Endothelial cell of umbilical vein (primary cell): Measurements from ENCODE around the gene GNPTAB. TPM values are rescaled to one million over a fixed set of nuclear protein-coding genes. Genes with fewer than 3 reads are reported as not detected.

Source experiments
- BruUV-seq: library from RNA; stranded (reverse); fragments of 400-500 nt; replicated peaks from 2 replicates; lab custom pipeline; 2021; lab: Mats Ljungman, UMichigan
- CTCF ChIA-PET: fragments of 300-600, 350-600 bp; sonication (Branson Sonifier 250); formaldehyde crosslinking; loops from one replicate; lab custom pipeline; 2021; ENCODE audit warnings: antibody characterized with exemption, inconsistent platforms; lab: Charles Lee
- POLR2A ChIA-PET: fragments of 300-600, 350-600 bp; sonication (Branson Sonifier 250); formaldehyde crosslinking; loops from one replicate; lab custom pipeline; 2021; ENCODE audit warnings: antibody characterized with exemption, inconsistent platforms; lab: Charles Lee
- DNase-seq: peaks from one replicate; pipeline ENCODE4 v3.0.0-alpha.2; 2011; ENCODE audit warnings: low read depth, low spot score
- FAIRE-seq: peaks from 2 replicates; lab custom pipeline; 2011; peaks lifted over from hg19 to GRCh38; lab: Jason Lieb, UNC
- H2AFZ ChIP-seq: 2 replicates; pipeline ENCODE4 v1.6.0; 2012; ENCODE audit warnings: low read depth, low read length, control low read depth, inconsistent platforms
- H3K27ac ChIP-seq: 2 replicates; pipeline ENCODE4 v1.5.1; 2011; ENCODE audit warnings: low read depth, mild to moderate bottlenecking, control low read depth, low read length, moderate library complexity; ENCODE audit not compliant: insufficient read depth
- H3K27me3 ChIP-seq, 2 experiments: 2 replicates each; pipeline versions ENCODE4 v1.6.0 to v1.6.1; 2011; ENCODE audit warnings: low read length in 2 of 2, mixed read lengths in 1 of 2; ENCODE audit not compliant: control insufficient read depth in 2 of 2, insufficient read depth in 2 of 2
- H3K36me3 ChIP-seq, 2 experiments: 2 replicates in 1 of 2; 3 replicates in 1 of 2; pipeline ENCODE4 v1.5.1; 2011; ENCODE audit warnings: low read length in 2 of 2, mild to moderate bottlenecking in 1 of 2, moderate library complexity in 1 of 2; ENCODE audit not compliant: control insufficient read depth in 2 of 2, insufficient read depth in 2 of 2; ENCODE audit errors: extremely low read depth in 1 of 2
- H3K4me1 ChIP-seq: 3 replicates; pipeline ENCODE4 v1.5.1; 2011; ENCODE audit warnings: mild to moderate bottlenecking, low read length; ENCODE audit not compliant: control insufficient read depth, insufficient read depth; ENCODE audit errors: extremely low read depth
- H3K4me2 ChIP-seq: 2 replicates; pipeline ENCODE4 v1.6.1; 2011; ENCODE audit warnings: low read length, control low read depth, mixed read lengths; ENCODE audit not compliant: insufficient read depth
- H3K4me3 ChIP-seq, 3 experiments: fragments of 200-600 bp in 1 of 3; sonication (generic), shearing (Covaris generic) in 1 of 3; replicated peaks in 1 of 3; 2 replicates each; pipeline ENCODE4 v1.5.1; 2011 to 2016; ENCODE audit warnings: control low read depth in 3 of 3, low read length in 3 of 3, mild to moderate bottlenecking in 2 of 3, inconsistent platforms in 1 of 3, low read depth in 1 of 3, moderate library complexity in 1 of 3; ENCODE audit not compliant: insufficient read depth in 1 of 3
- H3K79me2 ChIP-seq: 2 replicates; pipeline ENCODE4 v1.6.0; 2012; ENCODE audit warnings: low read length, inconsistent platforms; ENCODE audit not compliant: control insufficient read depth, insufficient read depth
- H3K9ac ChIP-seq: replicated peaks from 2 replicates; pipeline ENCODE3; 2011; ENCODE audit warnings: low read length, control low read depth; ENCODE audit not compliant: insufficient read depth; ENCODE audit errors: extremely low read depth
- H3K9me1 ChIP-seq: replicated peaks from 3 replicates; pipeline ENCODE4 v1.6.0; 2011; ENCODE audit warnings: mild to moderate bottlenecking, low read length; ENCODE audit not compliant: control insufficient read depth, insufficient read depth; ENCODE audit errors: extremely low read depth
- H3K9me3 ChIP-seq: replicated peaks from 2 replicates; pipeline ENCODE4 v1.5.1; 2012; ENCODE audit warnings: low read length, inconsistent platforms; ENCODE audit not compliant: control insufficient read depth, insufficient read depth
- H4K20me1 ChIP-seq: replicated peaks from 2 replicates; pipeline ENCODE3; 2011; ENCODE audit warnings: mild to moderate bottlenecking, low read length; ENCODE audit not compliant: control insufficient read depth, insufficient read depth; ENCODE audit errors: extremely low read depth
- CTCF ChIP-seq, 2 donors: IDR thresholded peaks; 1 replicate in 1 of 2; 2 replicates in 1 of 2; pipeline ENCODE4 v1.5.1; 2011; ENCODE audit warnings: low read length in 2 of 2, mild to moderate bottlenecking in 2 of 2, moderate library complexity in 2 of 2, control low read depth in 1 of 2, inconsistent platforms in 1 of 2, low read depth in 1 of 2; ENCODE audit not compliant: insufficient read depth in 1 of 2; ENCODE audit errors: extremely low read depth in 1 of 2
- EZH2 ChIP-seq: IDR thresholded peaks from 2 replicates; pipeline ENCODE4 v1.6.1; 2012; ENCODE audit warnings: borderline replicate concordance, low read depth, mild to moderate bottlenecking, moderate library complexity, low read length, inconsistent platforms; ENCODE audit not compliant: severe bottlenecking
- FOS ChIP-seq: IDR thresholded peaks from 2 replicates; pipeline ENCODE4 v1.6.1; 2011; ENCODE audit warnings: mild to moderate bottlenecking, low read length, moderate library complexity, borderline replicate concordance; ENCODE audit not compliant: insufficient read depth
- GATA2 ChIP-seq: IDR thresholded peaks from 2 replicates; pipeline ENCODE4 v1.7.0; 2011; ENCODE audit warnings: low read depth, mild to moderate bottlenecking, moderate library complexity, mixed read lengths, low read length; ENCODE audit not compliant: insufficient read length, insufficient read depth
- JUN ChIP-seq: IDR thresholded peaks from 2 replicates; pipeline ENCODE4 v1.6.1; 2011; ENCODE audit warnings: borderline replicate concordance, low read depth; ENCODE audit not compliant: insufficient read length, insufficient read depth
- MAX ChIP-seq: IDR thresholded peaks from 2 replicates; pipeline ENCODE4 v1.6.1; 2011; ENCODE audit not compliant: insufficient read depth, insufficient read length
- MYC ChIP-seq: IDR thresholded peaks from one replicate; pipeline ENCODE4 v1.6.1; 2011; ENCODE audit warnings: mild to moderate bottlenecking, low read depth, low read length
- POLR2A ChIP-seq: IDR thresholded peaks from 2 replicates; pipeline ENCODE4 v1.6.1; 2012; ENCODE audit warnings: low read depth, mild to moderate bottlenecking, control low read depth, low read length
- POLR2AphosphoS5 ChIP-seq: IDR thresholded peaks from 2 replicates; pipeline ENCODE4 v1.6.1; 2012; ENCODE audit warnings: low read depth, mild to moderate bottlenecking, control low read depth, low read length, moderate library complexity; ENCODE audit not compliant: insufficient read depth
- dilution Hi-C: fragments of 300-500 bp; cut with MboI; formaldehyde crosslinking; loops from one replicate; pipeline ENCODE4 v1.15.0; 2019; ENCODE audit warnings: low sequenced_read_pairs; ENCODE audit not compliant: extremely low pct_ligation_motif_present
- intact Hi-C: fragments of 100-400 bp; cut with micrococcal nuclease; formaldehyde crosslinking; loops from one replicate; pipeline ENCODE4 v1.10.0; 2022
- polyA plus RNA-seq, 4 experiments: library from polyadenylated mRNA; depleted of rRNA in 3 of 4; stranded (reverse) in 3 of 4; unstranded in 1 of 4; fragments of >200 nt; gene quantifications; 2 replicates each; pipeline versions ENCODE4 v1.2.1 to v1.2.3, GENCODE V29; 2011 to 2012; ENCODE audit warnings: missing spikeins in 1 of 4
- total RNA-seq: library from RNA; stranded (reverse); gene quantifications from 2 replicates; pipeline ENCODE4 v1.2.3, GENCODE V29; 2021

GNPTAB gene
- total and polyA plus RNA-seq, 2 donors (not counting 3 experiments of a cell fraction or from before 2014, with no cell fraction given): 15.6 to 39.5 TPM

- Histone ChIP-seq H3K4me2 (no peak overlapping the region), H3K9me1 (no peaks in the 10 kb centered on the region), H3K36me3 (no peaks in the 10 kb centered on the region), H3K9me3 (no peaks in the 10 kb centered on the region), H3K4me1 (no peaks in the 10 kb centered on the region), H2AFZ (no peak overlapping the region), H3K9ac (no peak overlapping the region), H3K4me3 (no peak overlapping the region), H4K20me1 (no peaks in the 10 kb centered on the region), H3K79me2 (no peaks in the 10 kb centered on the region), H3K27me3 (no peaks in the 10 kb centered on the region), H3K27ac (no peak overlapping the region)
- BruUV-seq: no TSS peak
- DNase-seq (no peak), FAIRE-seq (no peak)
- intact Hi-C loops (no loop called here), dilution Hi-C loops (no loop called here)
- TF ChIP-seq EZH2: no peak
- TF ChIP-seq MAX: no peak
- no peak for TF ChIP-seq FOS
- no peak for TF ChIP-seq POLR2A
- TF ChIP-seq POLR2AphosphoS5: no peak
- no peak for TF ChIP-seq CTCF (IDR thresholded peaks at IDR 0.05; ENCODE audit: extremely low read depth in 1 of 2, insufficient read depth in 1 of 2, low read depth in 1 of 2, low read length in 2 of 2)
- no peak for TF ChIP-seq GATA2
- no peak for TF ChIP-seq MYC
- TF ChIP-seq JUN: no peak
- CTCF ChIA-PET: no interaction called here
- POLR2A ChIA-PET: no interaction called here
Measured at GRCh38 chr12:101720118-101720517, 110.6 kb downstream of the GNPTAB start.
